Nephron (organoid): ENCODE measurements around the gene PEX6.

Source experiments
- H3K27ac Mint-ChIP-seq, 3 experiments: 2 replicates each; pipeline ENCODE4 v1.8.0; 2020; ENCODE audit warnings: mixed read lengths in 3 of 3, mild to moderate bottlenecking in 2 of 3, moderate library complexity in 1 of 3
- H3K27me3 Mint-ChIP-seq: 2 replicates; pipeline ENCODE4 v1.8.0; 2021; ENCODE audit warnings: low read depth, mild to moderate bottlenecking, moderate library complexity, mixed read lengths
- H3K36me3 Mint-ChIP-seq: 2 replicates; pipeline ENCODE4 v1.8.0; 2020; ENCODE audit warnings: low read depth, mixed read lengths
- H3K4me1 Mint-ChIP-seq: 2 replicates; pipeline ENCODE4 v1.8.0; 2020; ENCODE audit warnings: mixed read lengths
- H3K4me3 Mint-ChIP-seq, 3 experiments: 2 replicates each; pipeline ENCODE4 v1.8.0; 2020; ENCODE audit warnings: mild to moderate bottlenecking in 3 of 3, mixed read lengths in 3 of 3, moderate library complexity in 2 of 3
- H3K9me3 Mint-ChIP-seq: 2 replicates; pipeline ENCODE4 v1.8.0; 2020; ENCODE audit warnings: mixed read lengths
- CTCF ChIP-seq, 3 experiments: fragments of 200-600 bp; sonication (generic); IDR thresholded peaks; one replicate each; pipeline ENCODE4 v1.5.0; 2021; ENCODE audit warnings: antibody characterized with exemption in 3 of 3; ENCODE audit not compliant: unreplicated experiment in 3 of 3

The PEX6 gene

GRCh38 chr6:42984001-42984923 lies 5.3 kb upstream of the PEX6 start, which contains the start of gene PPP2R5D:
Gene PPP2R5D (plus strand): TSS chr6:42984570. CDS start chr6:42984678, 108 bp downstream.
- peak within 1 kb of the TSS; percentile 91 to 96 (median 93) for H3K4me3 Mint-ChIP-seq
- H3K27ac Mint-ChIP-seq, result peak within 1 kb of the TSS; percentile 98 to 99 (median 99)
- H3K9me3 Mint-ChIP-seq, result no peaks in the 10 kb centered on the region
- peaks cover 52% of the 10 kb centered on the region for H3K4me1 Mint-ChIP-seq
- H3K27me3 Mint-ChIP-seq, result no peaks in the 10 kb centered on the region
- TF ChIP-seq CTCF (IDR thresholded peaks at IDR 0.05; ENCODE audit: unreplicated experiment in 3 of 3), result no peak
- H3K36me3 Mint-ChIP-seq, result peaks cover 7% of the 10 kb centered on the region

GRCh38 chr6:42981836-42982235 lies 2.9 kb upstream of the PEX6 start:
- Mint-ChIP-seq H3K27me3 (no peaks in the 10 kb centered on the region), H3K9me3 (no peaks in the 10 kb centered on the region), H3K4me1 (peaks cover 46% of the 10 kb centered on the region), H3K4me3 (peak overlapping the region; percentile 41 to 62 (median 56)), H3K27ac (peak overlapping the region; percentile 47 to 62 (median 55)), H3K36me3 (peaks cover 2% of the 10 kb centered on the region)
- no peak for TF ChIP-seq CTCF (IDR thresholded peaks at IDR 0.05; ENCODE audit: unreplicated experiment in 3 of 3)

- Mint-ChIP-seq H3K4me1 (peaks cover 30% of the 10 kb centered on the region), H3K27ac (peak overlapping the region; percentile 97 to 99 (median 99)), H3K27me3 (no peaks in the 10 kb centered on the region), H3K4me3 (peak overlapping the region; percentile 88 to 94 (median 94)), H3K9me3 (no peaks in the 10 kb centered on the region), H3K36me3 (peaks cover 4% of the 10 kb centered on the region)
- TF ChIP-seq CTCF (IDR thresholded peaks at IDR 0.05; ENCODE audit: unreplicated experiment in 3 of 3), result no peak
Measured at GRCh38 chr6:42979523-42980177, 669 bp upstream of the PEX6 start.

GRCh38 chr6:42978487-42978838 lies 518 bp downstream of the PEX6 start:
- TF ChIP-seq CTCF (IDR thresholded peaks at IDR 0.05; ENCODE audit: unreplicated experiment in 3 of 3), result no peak
- Mint-ChIP-seq H3K4me1 (peaks cover 21% of the 10 kb centered on the region), H3K27me3 (no peaks in the 10 kb centered on the region), H3K27ac (peak overlapping the region; percentile 51 to 64 (median 59)), H3K9me3 (no peaks in the 10 kb centered on the region), H3K4me3 (peak overlapping the region; percentile 83 to 91 (median 84)), H3K36me3 (peaks cover 9% of the 10 kb centered on the region)

- no peaks in the 10 kb centered on the region for H3K9me3 Mint-ChIP-seq
- peaks cover 17% of the 10 kb centered on the region for H3K36me3 Mint-ChIP-seq
- H3K27me3 Mint-ChIP-seq, result no peaks in the 10 kb centered on the region
- no peak for TF ChIP-seq CTCF (IDR thresholded peaks at IDR 0.05; ENCODE audit: unreplicated experiment in 3 of 3)
- peaks cover 21% of the 10 kb centered on the region for H3K4me1 Mint-ChIP-seq
- no peak overlapping the region for H3K4me3 Mint-ChIP-seq
- H3K27ac Mint-ChIP-seq, result no peak overlapping the region
Measured at GRCh38 chr6:42974919-42975505, 4.0 kb downstream of the PEX6 start.
